Fibroblast of peridontal ligament (primary cell): ENCODE data around the gene HIC2.
"Not testable (repeated sequence)": the region's sequence is repeated elsewhere in the genome, so short reads cannot be mapped to it uniquely, and the experiment has no call there.

ENCODE experiments used
- DNase-seq: peaks from one replicate; pipeline ENCODE4 v3.0.0-alpha.2; 2010; ENCODE audit errors: extremely low read depth

HIC2 gene

GRCh38 chr22:21417227-21417746 lies at the start of gene HIC2:
Gene HIC2 (plus strand): TSS chr22:21417371. CDS start chr22:21442832, 25,461 bp downstream.
- DNase-seq = not testable (repeated sequence)

- DNase-seq = not testable (repeated sequence)
Observed at GRCh38 chr22:21368603-21369310, 48.4 kb upstream of the HIC2 start.

- not testable (repeated sequence) for DNase-seq
Observed at GRCh38 chr22:21375880-21376279, 41.3 kb upstream of the HIC2 start.

GRCh38 chr22:21383701-21384467 lies 33.3 kb upstream of the HIC2 start, which contains the start of gene RIMBP3B:
Gene RIMBP3B (plus strand): TSS chr22:21383751. CDS start chr22:21383859, 108 bp downstream.
- DNase-seq = not testable (repeated sequence)

- DNase-seq = not testable (repeated sequence)
Observed at GRCh38 chr22:21384468-21385357, 32.5 kb upstream of the HIC2 start.

- not testable (repeated sequence) for DNase-seq
Observed at GRCh38 chr22:21389480-21389879, 27.7 kb upstream of the HIC2 start.

- DNase-seq = not testable (repeated sequence)
Observed at GRCh38 chr22:21390013-21390412, 27.2 kb upstream of the HIC2 start.

GRCh38 chr22:21394613-21395012 lies 22.6 kb upstream of the HIC2 start:
- DNase-seq = not testable (repeated sequence)

GRCh38 chr22:21401197-21401969 lies 15.8 kb upstream of the HIC2 start:
- DNase-seq = not testable (repeated sequence)

GRCh38 chr22:21402763-21403314 lies 14.3 kb upstream of the HIC2 start:
- DNase-seq = not testable (repeated sequence)

- not testable (repeated sequence) for DNase-seq
Observed at GRCh38 chr22:21407139-21407538, 10.0 kb upstream of the HIC2 start.

GRCh38 chr22:21407792-21408191 lies 9.4 kb upstream of the HIC2 start:
- DNase-seq = not testable (repeated sequence)

- not testable (repeated sequence) for DNase-seq
Observed at GRCh38 chr22:21416375-21416774, 796 bp upstream of the HIC2 start.

GRCh38 chr22:21417853-21418252 lies 682 bp downstream of the HIC2 start:
- not testable (repeated sequence) for DNase-seq

GRCh38 chr22:21418974-21419638 lies 1.9 kb downstream of the HIC2 start:
- not testable (repeated sequence) for DNase-seq

- DNase-seq = not testable (repeated sequence)
Observed at GRCh38 chr22:21420180-21420763, 3.1 kb downstream of the HIC2 start.

- not testable (repeated sequence) for DNase-seq
Observed at GRCh38 chr22:21424084-21424709, 7.0 kb downstream of the HIC2 start.

GRCh38 chr22:21434378-21435233 lies 17.4 kb downstream of the HIC2 start:
- not testable (repeated sequence) for DNase-seq
